Measurements from ENCODE around the gene CHRNB4.
"Not testable (repeated sequence)": the region's sequence is repeated elsewhere in the genome, so short reads cannot be mapped to it uniquely, and the experiment has no call there.

The CHRNB4 gene

GRCh38 chr15:78620527-78621421, 20.2 kb downstream of the CHRNB4 start, which contains the start of gene CHRNA3:
TSS of gene CHRNA3 (minus strand) at chr15:78620996. CDS start at chr15:78620794, 202 bp downstream.
- peak in 4 of 42 donors; percentile 22 to 43 (median 38) for DNase-seq
- intact Hi-C loops (cut with DNase I): no loop called here

DNA sequence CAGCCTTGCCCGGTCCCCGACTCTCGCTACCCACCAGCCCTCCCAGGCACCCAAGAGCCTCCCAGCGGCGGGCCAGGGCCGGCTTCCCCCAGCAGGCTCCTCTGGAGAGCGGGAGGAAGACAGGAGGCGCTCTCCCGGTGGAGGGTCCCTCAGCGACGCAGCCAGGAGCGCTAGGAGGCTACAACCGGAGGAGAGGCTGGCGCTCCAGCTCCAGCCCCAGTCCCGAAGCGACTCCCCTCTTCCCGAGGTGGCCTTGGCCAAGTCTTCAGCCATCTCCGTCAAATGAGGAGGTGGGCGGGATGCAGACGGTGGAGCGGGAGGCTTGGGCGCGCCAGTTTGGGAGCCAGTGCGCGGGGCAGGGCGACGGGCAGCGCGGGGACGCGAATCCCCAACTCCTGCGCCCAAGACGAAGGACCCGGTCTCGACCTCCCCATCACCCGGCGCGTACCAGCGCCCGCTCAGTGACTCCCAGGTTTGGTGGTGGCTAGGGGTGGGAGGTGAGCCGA, 20.9 kb downstream of the CHRNB4 start:
- intact Hi-C loops (cut with DNase I): no loop called here
- DNase-seq: peak in 20 of 42 donors; percentile 6 to 69 (median 49)

GRCh38 chr15:78619022-78619950, 21.7 kb downstream of the CHRNB4 start:
- peak in 4 of 42 donors; percentile 13 to 30 (median 23) for DNase-seq
- intact Hi-C loops (cut with DNase I): loop anchor here (5.0 kb wide), 1 partner anchor 88 kb away; no protein-coding TSS in a partner anchor

DNA sequence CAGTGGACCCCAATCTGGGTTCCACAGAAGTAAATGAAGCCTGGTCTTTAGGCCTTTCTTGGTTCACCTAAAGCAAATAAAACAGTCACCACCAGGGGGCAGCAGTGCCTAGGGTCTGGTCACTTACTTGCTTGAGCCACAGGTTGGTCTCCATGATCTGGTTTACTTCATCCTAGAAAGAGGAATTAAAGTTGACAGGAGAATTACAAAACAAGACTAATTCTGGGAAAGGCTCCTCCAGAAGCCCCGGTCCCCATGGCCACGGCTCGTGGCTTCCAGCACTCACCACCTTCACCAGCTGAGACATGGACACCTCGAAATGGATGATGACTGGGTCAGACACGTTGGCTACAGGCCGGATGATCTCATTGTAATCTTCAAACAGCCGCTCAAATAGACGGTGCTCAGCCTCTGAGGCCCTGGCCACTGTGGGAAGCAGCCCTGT, 22.5 kb downstream of the CHRNB4 start:
- peak; percentile 69 to 98 (median 90) for DNase-seq
- intact Hi-C loops (cut with DNase I): loop anchor here (5.0 kb wide), 1 partner anchor 89 kb away; no protein-coding TSS in a partner anchor

DNA sequence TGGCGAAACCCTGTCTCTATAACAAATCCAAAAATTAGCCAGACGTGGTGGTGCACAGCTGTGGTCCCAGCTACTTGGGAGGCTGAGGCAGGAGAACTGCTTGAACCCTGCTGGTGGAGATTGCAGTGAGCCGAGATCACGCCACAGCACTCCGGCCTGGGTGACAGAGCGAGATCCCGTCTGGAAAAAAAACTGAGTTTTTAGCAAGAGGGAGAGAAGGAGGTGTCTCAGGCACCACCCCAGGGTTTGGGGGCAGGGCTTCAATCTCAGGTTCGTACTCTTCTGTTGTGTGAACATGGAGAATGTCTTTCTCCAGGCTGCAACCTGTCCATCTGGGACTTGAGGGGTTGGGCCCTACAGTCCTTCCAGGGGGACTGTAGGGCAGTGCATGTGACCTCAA, 22.9 kb downstream of the CHRNB4 start:
- intact Hi-C loops (cut with DNase I): loop anchor here (5.0 kb wide), 1 partner anchor 89 kb away; no protein-coding TSS in a partner anchor
- peak in 2 of 42 donors; percentile 32 to 40 for DNase-seq

DNA sequence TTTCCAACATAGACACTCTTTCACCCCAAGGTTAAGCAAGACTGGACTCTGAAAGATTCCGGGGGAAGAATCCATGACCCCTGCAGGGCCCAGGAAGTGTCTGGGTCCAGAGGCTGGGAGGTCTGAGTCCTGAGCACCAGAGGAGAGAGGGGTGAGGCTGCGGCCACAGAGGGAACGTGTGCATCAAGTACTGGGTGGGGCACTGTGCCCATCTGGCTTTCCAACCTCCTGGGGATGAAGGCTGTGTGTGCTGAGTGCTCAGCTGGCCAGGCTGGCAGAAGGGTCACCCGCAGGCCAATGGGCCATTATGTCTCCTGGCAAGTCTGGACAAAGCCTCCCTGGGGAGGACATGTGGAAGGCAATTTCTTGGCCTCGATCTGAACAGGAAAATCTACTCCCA, 23.5 kb downstream of the CHRNB4 start:
- DNase-seq: peak in 3 of 42 donors; percentile 7 to 37 (median 21)
- intact Hi-C loops (cut with DNase I): loop anchor here (5.0 kb wide), 1 partner anchor 90 kb away; no protein-coding TSS in a partner anchor

GRCh38 chr15:78617076-78617475, 23.9 kb downstream of the CHRNB4 start:
- peak in 3 of 42 donors; percentile 8 to 37 (median 26) for DNase-seq
- intact Hi-C loops (cut with DNase I): loop anchor here (5.0 kb wide), 1 partner anchor 90 kb away; no protein-coding TSS in a partner anchor

DNA sequence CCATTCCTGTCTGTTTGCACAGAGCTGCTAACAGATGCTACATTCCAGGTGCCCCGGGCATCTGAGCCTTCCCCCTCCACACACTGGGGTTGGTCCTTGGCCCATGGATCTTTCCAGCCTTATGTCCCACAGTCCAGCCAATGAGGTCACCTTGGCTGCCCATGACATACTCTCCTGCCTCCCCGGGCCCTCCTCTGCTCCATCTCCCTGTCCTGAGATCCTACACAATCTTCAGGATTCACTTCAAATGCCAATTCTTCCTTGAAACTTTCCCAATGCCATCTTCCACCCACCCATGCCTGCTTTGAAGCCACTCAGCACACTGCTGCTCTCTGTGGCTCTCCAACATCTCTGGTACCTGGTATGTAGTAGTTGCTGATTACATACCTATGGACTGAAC, 24.5 kb downstream of the CHRNB4 start:
- intact Hi-C loops (cut with DNase I): loop anchor here (5.0 kb wide), 1 partner anchor 91 kb away; no protein-coding TSS in a partner anchor

GRCh38 chr15:78615151-78615589, 25.8 kb downstream of the CHRNB4 start:
- peak in 4 of 42 donors; percentile 18 to 35 (median 32) for DNase-seq
- intact Hi-C loops (cut with DNase I): loop anchor here (5.0 kb wide), 1 partner anchor 92 kb away; no protein-coding TSS in a partner anchor

More for the DNA sequence above, 24.5 kb downstream of the CHRNB4 start:
- DNase-seq: peak in 4 of 42 donors; percentile 4 to 37 (median 23)

DNA sequence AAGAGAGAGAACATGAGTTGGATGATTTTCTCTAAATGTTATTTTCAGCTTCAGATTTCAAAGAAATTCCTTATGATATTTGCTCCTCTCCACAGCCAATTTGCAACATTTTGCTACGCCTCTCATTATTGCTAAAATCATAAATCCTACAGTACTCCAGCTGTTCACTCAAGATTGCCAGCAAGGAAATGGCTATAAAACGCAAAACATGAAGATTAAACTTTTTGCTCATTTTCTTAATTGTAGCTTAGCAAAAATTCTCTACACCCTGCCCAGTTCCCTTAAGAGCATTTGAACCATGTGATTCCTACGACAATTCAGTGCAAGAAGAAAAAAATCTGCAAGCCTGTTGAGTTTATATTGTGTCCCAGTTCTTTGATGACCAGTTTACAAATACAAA, 27.0 kb downstream of the CHRNB4 start:
- intact Hi-C loops (cut with DNase I): no loop called here
- DNase-seq: no peak

DNA sequence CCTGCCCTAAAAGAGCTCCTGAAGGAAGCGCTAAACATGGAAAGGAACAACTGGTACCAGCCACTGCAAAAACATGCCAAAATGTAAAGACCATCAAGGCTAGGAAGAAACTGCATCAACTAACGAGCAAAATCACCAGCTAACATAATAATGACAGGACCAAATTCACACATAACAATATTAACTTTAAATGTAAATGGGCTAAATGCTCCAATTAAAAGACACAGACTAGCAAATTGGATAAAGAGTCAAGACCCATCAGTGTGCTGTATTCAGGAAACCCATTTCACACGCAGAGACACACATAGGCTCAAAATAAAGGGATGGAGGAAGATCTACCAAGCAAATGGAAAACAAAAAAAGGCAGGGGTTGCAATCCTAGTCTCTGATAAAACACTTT, 31.5 kb downstream of the CHRNB4 start:
- intact Hi-C loops (cut with DNase I); DNase-seq: not testable (repeated sequence)

GRCh38 chr15:78605680-78606079, 35.3 kb downstream of the CHRNB4 start:
- no peak for DNase-seq

GRCh38 chr15:78605201-78605600, 35.8 kb downstream of the CHRNB4 start:
- intact Hi-C loops (cut with DNase I): no loop called here
- DNase-seq: peak in 1 of 42 donors; percentile 22

More at GRCh38 chr15:78605680-78606079, 35.3 kb downstream of the CHRNB4 start:
- intact Hi-C loops (cut with DNase I): no loop called here

- intact Hi-C loops (cut with DNase I): no loop called here
- no peak for DNase-seq
These were observed 36.6 kb downstream of the CHRNB4 start for GRCh38 chr15:78604420-78604819.

GRCh38 chr15:78603467-78603866, 37.5 kb downstream of the CHRNB4 start:
- intact Hi-C loops (cut with DNase I): no loop called here
- no peak for DNase-seq

DNA sequence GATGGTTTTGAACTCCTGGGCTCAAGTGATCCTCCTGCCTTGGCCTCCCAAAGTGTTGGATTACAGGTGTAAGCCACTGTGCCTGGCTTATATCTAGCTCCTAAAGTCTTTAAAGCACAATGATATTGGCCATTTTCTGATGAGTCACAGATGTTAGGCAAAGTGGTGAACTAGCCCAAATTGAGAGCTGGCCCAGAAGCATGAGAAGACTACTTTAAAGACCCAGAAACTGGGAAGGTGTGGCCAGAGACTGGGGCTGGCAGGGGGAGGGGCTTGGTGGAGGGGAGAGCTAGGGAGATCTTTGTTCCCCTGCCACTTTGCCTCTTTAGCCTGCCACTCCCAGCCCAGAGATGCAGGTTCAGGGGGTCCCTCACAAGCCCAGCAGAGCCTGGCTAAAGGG, 41.8 kb downstream of the CHRNB4 start:
- no peak for DNase-seq
- intact Hi-C loops (cut with DNase I): no loop called here

DNA sequence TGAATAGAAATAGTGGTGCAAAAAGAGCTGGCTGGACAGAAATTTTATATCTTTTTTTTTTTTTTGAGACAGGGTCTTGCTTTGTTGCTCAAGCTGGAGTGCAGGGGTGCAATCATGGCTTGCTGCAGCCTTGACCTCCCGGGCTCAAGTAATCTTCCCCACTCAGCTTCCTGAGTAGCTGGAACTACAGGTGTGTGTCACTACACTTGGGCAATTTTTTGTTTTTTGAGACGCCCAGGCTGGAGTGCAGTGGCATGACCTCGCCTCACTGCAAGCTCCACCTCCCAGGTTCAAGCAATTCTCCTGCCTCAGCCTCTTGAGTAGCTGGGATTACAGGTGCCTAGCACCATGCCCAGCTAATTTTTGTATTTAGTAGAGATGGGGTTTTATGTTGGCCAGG, 42.7 kb downstream of the CHRNB4 start:
- intact Hi-C loops (cut with DNase I): no loop called here
- no peak for DNase-seq

- no peak for DNase-seq
- intact Hi-C loops (cut with DNase I): no loop called here
These were observed 43.4 kb downstream of the CHRNB4 start for GRCh38 chr15:78597583-78597982.

DNA sequence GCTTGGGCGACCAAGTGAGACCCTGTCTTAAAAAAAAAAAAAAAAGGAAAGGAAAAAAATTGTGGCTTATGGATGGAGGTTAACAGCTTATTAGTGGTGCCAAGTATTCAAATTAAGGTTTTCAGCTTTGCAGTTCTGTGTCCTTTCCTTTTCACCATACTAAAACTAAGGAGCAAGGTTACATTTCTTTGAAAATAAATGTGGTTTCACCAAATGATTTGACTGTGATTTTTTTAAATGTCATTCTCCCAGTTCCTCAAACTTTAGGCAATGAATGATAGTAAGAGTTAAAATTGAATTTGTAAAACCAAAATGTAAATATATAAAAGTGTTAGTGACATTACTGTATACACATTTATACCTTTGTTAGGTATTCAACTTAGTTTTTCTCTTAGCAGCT, 66.1 kb downstream of the CHRNB4 start:
- no peak for DNase-seq
- intact Hi-C loops (cut with DNase I): no loop called here
